Stimulated activated CD4-positive, alpha-beta T cell treated with anti-CD3 and anti-CD28 coated beads, Interleukin-2, amount 100 ng/mL, for 24 hours (primary cell): ENCODE results near the gene ALK.

Experiments
- DNase-seq, 2 donors: peaks; one replicate each; pipeline ENCODE4 v3.0.0-alpha.2; 2020

Gene ALK

DNA sequence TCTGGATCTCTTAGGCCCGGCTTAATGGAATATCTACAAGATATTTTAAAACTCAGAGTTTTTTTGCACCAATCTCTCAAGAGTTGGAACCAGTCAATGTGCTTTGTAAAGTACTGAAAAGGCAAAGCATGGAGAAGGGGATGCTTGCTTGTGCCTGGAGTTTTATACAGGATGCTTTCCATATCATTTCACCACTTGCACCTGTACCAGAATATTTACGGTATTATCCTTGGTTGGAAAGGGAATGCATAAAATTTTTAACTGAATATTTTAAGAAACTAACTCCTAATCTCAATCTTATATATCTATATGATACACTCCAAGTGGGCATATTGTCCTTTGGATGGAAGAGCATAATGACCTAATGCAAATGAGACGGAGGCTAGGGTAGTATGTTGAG lies 487.5 kb downstream of the ALK start:
- no peak for DNase-seq

- DNase-seq: no peak
These were observed 488.3 kb downstream of the ALK start for GRCh38 chr2:29433128-29433527.

DNA sequence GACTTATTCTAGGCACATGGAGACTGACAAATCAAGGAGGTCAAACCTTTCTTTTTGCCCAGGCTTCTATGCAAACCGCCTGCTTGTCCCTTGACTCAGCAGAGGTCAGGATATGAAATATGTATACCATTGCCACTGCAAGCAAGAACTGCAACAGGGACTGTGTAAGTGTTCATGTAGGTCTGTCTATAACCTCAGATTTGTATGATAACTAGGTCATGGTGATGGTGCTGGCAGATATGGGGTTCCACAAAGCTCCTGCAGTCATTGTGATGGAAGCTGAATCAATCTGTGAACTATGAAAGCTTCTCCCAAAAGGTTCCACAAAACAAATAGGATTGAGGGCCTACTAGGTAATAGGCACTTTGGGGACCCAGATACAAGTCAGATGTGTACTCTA lies 489.9 kb downstream of the ALK start:
- no peak for DNase-seq

- DNase-seq: no peak
These were observed 490.8 kb downstream of the ALK start for GRCh38 chr2:29430382-29431112.

DNA sequence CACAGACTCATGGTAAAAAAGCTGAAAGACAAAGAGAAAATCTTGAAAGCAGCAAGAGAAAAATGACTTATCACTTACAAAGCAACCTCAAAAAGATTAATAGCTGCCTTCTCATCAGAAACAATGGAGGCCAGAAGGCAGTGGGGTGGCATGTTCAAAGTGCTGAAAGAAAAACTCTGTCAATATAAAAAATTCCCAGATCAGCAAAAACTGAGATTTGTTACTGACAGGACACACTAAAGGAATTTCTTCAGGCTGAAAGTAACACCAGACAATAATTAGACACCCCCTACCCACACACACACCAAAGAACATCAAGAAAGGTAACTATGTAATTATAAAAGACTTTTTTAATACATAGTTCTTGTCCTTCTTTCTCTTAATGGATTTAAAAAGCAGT lies 495.0 kb downstream of the ALK start:
- no peak for DNase-seq

DNA sequence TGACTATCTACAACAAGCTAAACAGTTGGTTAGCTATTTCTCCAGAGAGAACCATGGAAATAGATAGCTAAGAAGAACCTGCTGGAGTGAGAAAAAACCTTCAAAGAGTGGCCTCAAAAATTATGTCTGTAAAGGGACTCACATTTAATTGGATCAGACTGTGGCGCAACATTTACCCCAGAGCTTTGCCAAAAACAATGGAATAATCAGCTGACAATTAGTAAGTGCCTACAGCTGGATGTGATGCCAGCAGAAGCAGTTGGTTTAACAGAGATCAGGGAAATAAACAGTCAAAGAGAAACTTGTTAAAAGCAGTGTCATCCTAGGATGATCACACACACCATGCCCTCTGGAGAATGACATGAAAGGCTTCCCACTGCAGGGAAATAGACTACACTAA lies 495.5 kb downstream of the ALK start:
- no peak for DNase-seq

GRCh38 chr2:29423061-29423666 lies 498.2 kb downstream of the ALK start:
- no peak for DNase-seq

DNA sequence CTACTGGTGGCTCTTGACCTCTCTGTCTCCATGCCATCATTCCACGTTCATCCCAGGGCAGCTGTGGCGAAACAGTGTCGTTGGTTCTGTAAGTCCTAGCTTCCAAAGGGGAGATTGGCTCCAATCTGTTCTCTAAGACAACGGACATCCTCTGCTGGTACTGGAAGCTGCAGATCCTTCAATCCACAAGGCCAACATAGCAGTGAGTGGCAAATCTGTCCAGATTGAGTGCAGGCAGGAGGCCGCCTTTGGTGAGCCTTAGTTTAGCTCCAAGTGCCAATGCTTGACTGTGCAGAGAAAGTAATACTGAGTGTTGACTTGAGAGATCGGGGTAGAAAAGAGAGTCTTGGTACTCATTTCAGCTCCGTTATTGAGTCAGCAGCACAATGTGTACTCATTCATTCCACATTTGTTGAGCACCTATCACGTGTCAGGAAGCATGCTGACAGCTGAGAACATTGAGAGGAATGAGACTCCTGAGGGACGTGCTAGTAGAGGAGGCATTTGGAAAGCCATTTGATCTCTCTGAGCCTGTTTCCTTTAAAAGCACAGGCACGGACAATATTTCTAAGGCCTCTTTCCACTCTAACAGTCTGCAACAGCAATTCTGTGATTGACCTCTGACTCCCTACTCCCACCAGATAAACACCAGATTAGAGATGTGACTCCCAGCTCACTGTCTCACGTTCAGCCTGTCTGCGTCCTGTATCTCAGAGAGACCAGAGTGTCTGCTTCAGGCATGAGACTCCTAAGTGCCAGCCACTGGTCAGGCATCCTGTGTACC lies 500.2 kb downstream of the ALK start:
- DNase-seq: no peak

GRCh38 chr2:29420464-29420863 lies 500.9 kb downstream of the ALK start:
- no peak for DNase-seq

GRCh38 chr2:29417630-29418029 lies 503.8 kb downstream of the ALK start:
- DNase-seq: no peak

GRCh38 chr2:29412197-29412925 lies 509.0 kb downstream of the ALK start:
- no peak for DNase-seq

- no peak for DNase-seq
These were observed 515.7 kb downstream of the ALK start for GRCh38 chr2:29405707-29406106.

DNA sequence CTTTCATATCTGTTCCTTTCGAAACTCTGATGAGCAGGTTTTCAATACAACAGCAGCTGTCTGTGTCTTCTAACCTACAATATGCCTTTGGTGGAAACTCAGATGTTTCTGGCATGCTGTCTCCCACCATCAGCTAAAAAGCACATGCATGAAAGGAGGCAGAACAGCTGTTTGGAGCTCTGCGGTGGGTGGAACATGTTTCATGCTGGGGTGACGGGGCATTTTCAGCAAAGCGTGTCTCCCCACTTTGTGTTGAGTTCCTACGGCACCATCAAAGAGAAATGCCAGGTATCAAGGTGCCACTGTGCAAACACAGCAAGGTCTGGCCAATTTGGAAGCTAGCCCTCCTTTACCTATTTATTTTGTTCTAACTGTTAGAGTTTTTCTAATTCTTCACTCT lies 516.1 kb downstream of the ALK start:
- DNase-seq: no peak

GRCh38 chr2:29401994-29402393 lies 519.4 kb downstream of the ALK start:
- DNase-seq: no peak

DNA sequence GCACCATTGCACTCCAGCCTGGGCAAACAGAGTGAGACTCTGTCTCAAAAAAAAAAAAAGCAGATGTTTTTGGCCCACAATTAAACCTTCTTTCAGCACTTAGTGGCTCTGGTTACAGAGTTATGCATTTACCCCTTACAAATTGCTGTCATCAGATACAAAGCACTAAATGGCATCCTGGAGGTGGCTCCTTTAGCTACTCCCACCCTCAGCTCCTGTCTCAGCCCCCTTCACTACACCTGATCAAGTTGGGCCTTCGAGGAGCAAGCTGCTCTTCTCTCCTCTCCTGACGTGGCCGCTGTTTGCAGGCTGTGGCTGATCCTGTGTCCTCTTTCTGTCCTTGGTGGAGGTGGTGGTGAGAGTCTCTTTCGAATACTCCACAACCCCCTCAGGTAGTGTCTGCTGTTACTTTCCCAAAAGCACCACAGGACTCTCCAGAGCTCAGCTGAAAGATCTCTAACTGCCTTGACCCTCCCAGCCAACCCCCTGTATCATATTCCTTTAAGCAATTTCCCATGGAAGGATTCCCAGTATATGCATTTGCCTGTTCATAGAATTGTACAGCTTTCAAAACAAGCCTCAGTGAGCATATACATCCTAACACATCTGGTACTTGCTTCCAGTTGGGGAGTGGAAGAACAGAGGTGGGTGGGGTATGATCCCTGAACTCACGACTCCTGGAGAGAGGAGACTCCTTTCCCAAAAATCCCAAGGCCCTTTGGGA lies 520.3 kb downstream of the ALK start:
- no peak for DNase-seq

GRCh38 chr2:29398384-29399237 lies 522.8 kb downstream of the ALK start:
- DNase-seq: no peak

GRCh38 chr2:29397713-29398112 lies 523.7 kb downstream of the ALK start:
- no peak for DNase-seq

- no peak for DNase-seq
These were observed 524.3 kb downstream of the ALK start for GRCh38 chr2:29397039-29397438.

DNA sequence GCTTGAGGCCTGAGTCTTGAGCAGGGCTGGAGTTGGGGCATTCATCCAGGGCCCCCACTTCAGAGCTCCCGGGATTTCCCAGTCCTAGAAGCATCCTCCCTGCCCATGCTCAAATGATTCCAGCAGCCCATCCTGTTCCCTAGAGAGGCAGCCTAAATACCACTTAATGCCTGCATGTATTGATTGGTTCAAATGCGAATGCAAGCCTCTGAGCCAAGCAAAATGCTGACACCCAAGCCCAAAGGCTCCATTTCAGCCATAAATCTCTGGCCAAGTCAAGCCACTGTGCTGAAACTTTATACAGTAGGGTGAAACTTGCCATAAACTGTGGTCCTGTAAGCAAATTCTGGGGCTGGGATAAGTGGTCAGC lies 526.4 kb downstream of the ALK start:
- DNase-seq: no peak

DNA sequence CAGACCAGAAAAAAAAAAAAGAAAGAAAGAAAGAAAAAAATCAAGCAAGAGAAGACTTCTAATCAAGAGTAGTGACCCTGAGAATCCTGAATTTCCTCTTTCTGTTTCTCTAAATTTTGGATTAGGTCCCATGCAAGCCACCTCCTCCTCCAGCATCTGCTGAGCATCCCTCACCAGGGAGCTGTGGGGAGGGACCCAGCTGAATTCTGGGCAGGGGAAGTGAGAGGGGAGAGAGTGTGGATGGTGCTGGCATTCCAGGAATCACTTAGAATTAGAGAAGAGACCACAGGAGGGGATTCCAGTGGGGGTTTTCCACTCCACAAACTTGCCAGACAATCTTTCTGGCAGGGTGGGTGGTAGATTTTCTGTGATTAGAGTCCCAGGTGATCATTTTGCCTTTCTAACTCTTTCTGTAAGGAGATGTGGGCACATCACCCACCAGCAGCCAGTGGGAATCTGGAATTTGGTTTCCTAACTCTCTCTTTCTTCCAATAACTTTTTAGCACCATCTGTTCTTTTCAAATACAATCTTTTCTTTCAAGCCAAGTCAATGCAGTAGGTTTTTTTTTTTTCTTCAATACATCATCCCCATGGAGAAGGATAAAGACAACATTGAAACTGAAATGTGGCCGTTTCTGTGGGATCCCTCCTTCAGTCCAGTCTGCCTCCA lies 526.9 kb downstream of the ALK start:
- DNase-seq: no peak

DNA sequence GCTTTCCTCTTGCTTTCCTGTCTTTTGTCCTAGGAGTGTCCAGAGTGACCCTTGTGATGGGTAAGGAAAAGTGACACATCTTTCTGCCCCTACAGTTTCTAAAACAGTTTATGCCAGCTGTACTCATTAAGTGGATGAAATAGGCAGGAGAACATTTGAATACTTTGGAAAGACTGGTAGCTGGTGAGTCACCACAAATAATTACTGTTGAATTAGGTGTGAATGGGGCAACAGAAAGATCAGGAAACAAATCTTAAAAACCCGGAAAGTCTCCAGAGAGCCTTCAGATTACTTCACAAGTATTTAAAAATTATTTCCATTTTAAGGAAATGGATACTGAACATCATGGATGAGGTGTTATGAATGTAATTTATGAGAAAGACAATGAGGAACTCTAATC lies 527.7 kb downstream of the ALK start:
- DNase-seq: no peak
